OCI-LY1 (cell line): ENCODE measurements around the gene KCNC2.

ENCODE experiments used
- EZH2 ChIP-seq: fragments of 200-600 bp; sonication (generic), shearing (Covaris generic); IDR thresholded peaks from 2 replicates; pipeline ENCODE4 v1.8.0; 2017; ENCODE audit warnings: borderline replicate concordance, mixed run types, mild to moderate bottlenecking, antibody characterized with exemption, low read length, moderate library complexity, mixed read lengths
- TF ChIP-seq, protein P1 (sequence below): fragments of 200-600 bp; sonication (generic), shearing (Covaris generic); IDR thresholded peaks from 2 replicates; pipeline ENCODE4 v1.5.1; 2017; ENCODE audit warnings: mild to moderate bottlenecking, antibody characterized with exemption, low read length, moderate library complexity, mixed read lengths

- TF ChIP-seq, protein P1, sequence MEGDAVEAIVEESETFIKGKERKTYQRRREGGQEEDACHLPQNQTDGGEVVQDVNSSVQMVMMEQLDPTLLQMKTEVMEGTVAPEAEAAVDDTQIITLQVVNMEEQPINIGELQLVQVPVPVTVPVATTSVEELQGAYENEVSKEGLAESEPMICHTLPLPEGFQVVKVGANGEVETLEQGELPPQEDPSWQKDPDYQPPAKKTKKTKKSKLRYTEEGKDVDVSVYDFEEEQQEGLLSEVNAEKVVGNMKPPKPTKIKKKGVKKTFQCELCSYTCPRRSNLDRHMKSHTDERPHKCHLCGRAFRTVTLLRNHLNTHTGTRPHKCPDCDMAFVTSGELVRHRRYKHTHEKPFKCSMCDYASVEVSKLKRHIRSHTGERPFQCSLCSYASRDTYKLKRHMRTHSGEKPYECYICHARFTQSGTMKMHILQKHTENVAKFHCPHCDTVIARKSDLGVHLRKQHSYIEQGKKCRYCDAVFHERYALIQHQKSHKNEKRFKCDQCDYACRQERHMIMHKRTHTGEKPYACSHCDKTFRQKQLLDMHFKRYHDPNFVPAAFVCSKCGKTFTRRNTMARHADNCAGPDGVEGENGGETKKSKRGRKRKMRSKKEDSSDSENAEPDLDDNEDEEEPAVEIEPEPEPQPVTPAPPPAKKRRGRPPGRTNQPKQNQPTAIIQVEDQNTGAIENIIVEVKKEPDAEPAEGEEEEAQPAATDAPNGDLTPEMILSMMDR, result no peak
- TF ChIP-seq EZH2, result no peak
These were observed 35.5 kb upstream of the KCNC2 start for GRCh38 chr12:75245108-75245507.
